Hematopoietic multipotent progenitor cell treated with erythropoietin and hydrocortisone succinate and interleukin-3 and kit ligand, for 15 days (in vitro differentiated cells): ENCODE results near the gene MICAL2.

ENCODE experiments used
- DNase-seq: peaks from one replicate; pipeline ENCODE4 v3.0.0-alpha.2; 2015; ENCODE audit warnings: low spot score

The MICAL2 gene

GRCh38 chr11:12156301-12157140 lies 46.1 kb downstream of the MICAL2 start:
- DNase-seq = no peak

- DNase-seq = no peak
Observed at GRCh38 chr11:12157241-12157661, 46.9 kb downstream of the MICAL2 start.

- no peak for DNase-seq
Observed at GRCh38 chr11:12158909-12159308, 48.5 kb downstream of the MICAL2 start.

GRCh38 chr11:12159351-12160099 lies 49.1 kb downstream of the MICAL2 start:
- no peak for DNase-seq

- no peak for DNase-seq
Observed at GRCh38 chr11:12160231-12160630, 49.8 kb downstream of the MICAL2 start.

- no peak for DNase-seq
Observed at GRCh38 chr11:12160680-12161079, 50.3 kb downstream of the MICAL2 start.

- DNase-seq = no peak
Observed at GRCh38 chr11:12161137-12161536, 50.7 kb downstream of the MICAL2 start.

GRCh38 chr11:12161603-12162350 lies 51.4 kb downstream of the MICAL2 start:
- DNase-seq = no peak

- no peak for DNase-seq
Observed at GRCh38 chr11:12162652-12163051, 52.3 kb downstream of the MICAL2 start.

GRCh38 chr11:12163181-12163941 lies 53.0 kb downstream of the MICAL2 start:
- no peak for DNase-seq

- no peak for DNase-seq
Observed at GRCh38 chr11:12164061-12165014, 53.9 kb downstream of the MICAL2 start.

- no peak for DNase-seq
Observed at GRCh38 chr11:12165237-12165875, 55.0 kb downstream of the MICAL2 start.

- DNase-seq = no peak
Observed at GRCh38 chr11:12166299-12167060, 56.1 kb downstream of the MICAL2 start.

GRCh38 chr11:12167061-12168000 lies 56.9 kb downstream of the MICAL2 start:
- no peak for DNase-seq

GRCh38 chr11:12168114-12168513 lies 57.7 kb downstream of the MICAL2 start:
- no peak for DNase-seq

GRCh38 chr11:12169822-12170221 lies 59.4 kb downstream of the MICAL2 start:
- DNase-seq = no peak

- no peak for DNase-seq
Observed at GRCh38 chr11:12170501-12170900, 60.1 kb downstream of the MICAL2 start.

- no peak for DNase-seq
Observed at GRCh38 chr11:12170984-12171383, 60.6 kb downstream of the MICAL2 start.
